K562 (cell line): ENCODE data around the gene LARP7. TPM values are rescaled to one million over a fixed set of nuclear protein-coding genes. Genes with fewer than 3 reads are reported as not detected.

Experiments
- CHD2 ChIP-seq: IDR thresholded peaks from 2 replicates; pipeline ENCODE4 v1.6.1; 2011; ENCODE audit warnings: low read depth, low read length
- FOXA1 ChIP-seq: fragments of 450-650 bp; IDR thresholded peaks from 2 replicates; pipeline ENCODE4 v1.6.1; 2016; ENCODE audit warnings: mild to moderate bottlenecking, borderline replicate concordance
- FOXM1 ChIP-seq, 2 experiments: fragments of 450-650 bp in 1 of 2; sonication (generic) in 1 of 2; formaldehyde crosslinking in 1 of 2; IDR thresholded peaks; 2 replicates each; pipeline versions ENCODE4 v1.6.1 to v1.9.0; 2017 to 2022; ENCODE audit warnings: low read depth in 2 of 2, mild to moderate bottlenecking in 2 of 2, missing genetic modification reagents in 1 of 2, moderate library complexity in 1 of 2
- KDM2B ChIP-seq: fragments of 250-450 bp; sonication (Bioruptor Pico); IDR thresholded peaks from 2 replicates; pipeline ENCODE4 v1.8.0; 2021; ENCODE audit warnings: mild to moderate bottlenecking, moderate library complexity
- NFRKB ChIP-seq: fragments of 450-650 bp; IDR thresholded peaks from 2 replicates; pipeline ENCODE4 v1.6.1; 2016; ENCODE audit warnings: low read depth
- NONO ChIP-seq, 2 experiments: fragments of 200-400 bp in 1 of 2; fragments of 450-650 bp in 1 of 2; formaldehyde crosslinking in 1 of 2; IDR thresholded peaks; 2 replicates each; pipeline ENCODE4 v1.6.1; 2017; ENCODE audit warnings: low read depth in 2 of 2, mild to moderate bottlenecking in 2 of 2, moderate library complexity in 2 of 2, low read length in 1 of 2
- TCF7L2 ChIP-seq: fragments of 150-350 bp; IDR thresholded peaks from 2 replicates; pipeline ENCODE4 v1.6.1; 2016; ENCODE audit warnings: low read depth, mild to moderate bottlenecking, low read length, moderate library complexity
- TOE1 ChIP-seq, 2 experiments: fragments of 450-650 bp in 1 of 2; sonication (generic) in 1 of 2; formaldehyde crosslinking in 1 of 2; IDR thresholded peaks; 2 replicates each; pipeline versions ENCODE4 v1.7.1 to v1.8.0; 2016 to 2022; ENCODE audit warnings: borderline replicate concordance in 2 of 2, mild to moderate bottlenecking in 2 of 2, antibody characterized with exemption in 1 of 2, inconsistent platforms in 1 of 2, low read depth in 1 of 2, missing genetic modification reagents in 1 of 2, moderate library complexity in 1 of 2
- ZBTB40 ChIP-seq, 2 experiments: fragments of 450-650 bp in 1 of 2; sonication (generic) in 1 of 2; formaldehyde crosslinking in 1 of 2; IDR thresholded peaks; 2 replicates each; pipeline versions ENCODE4 v1.7.1 to v1.9.0; 2016 to 2022; ENCODE audit warnings: inconsistent platforms in 1 of 2, mild to moderate bottlenecking in 1 of 2, missing genetic modification reagents in 1 of 2
- ZBTB9 ChIP-seq: fragments of 450-650 bp; formaldehyde crosslinking; IDR thresholded peaks from 2 replicates; pipeline ENCODE4 v1.4.0; 2020; ENCODE audit warnings: mild to moderate bottlenecking, moderate library complexity
- ZNF239 ChIP-seq: fragments of 250-450 bp; sonication (Bioruptor Pico); IDR thresholded peaks from 2 replicates; pipeline ENCODE4 v1.4.0; 2020; ENCODE audit warnings: mild to moderate bottlenecking
- ZNF589 ChIP-seq: fragments of 200-800 bp; sonication (Bioruptor generic); IDR thresholded peaks from 2 replicates; pipeline ENCODE4 v1.6.1; 2016; ENCODE audit warnings: low read depth, missing genetic modification characterization, missing compliant biosample characterization
- ZNF639 ChIP-seq, 2 experiments: fragments of 200-800 bp in 1 of 2; sonication (Bioruptor generic) in 1 of 2; sonication (generic) in 1 of 2; formaldehyde crosslinking in 1 of 2; IDR thresholded peaks in 1 of 2; conservative IDR thresholded peaks in 1 of 2; 2 replicates each; pipeline versions ENCODE4 v1.5.0 to v1.6.1; 2016 to 2020; ENCODE audit warnings: missing compliant biosample characterization in 1 of 2, missing genetic modification characterization in 1 of 2, missing genetic modification reagents in 1 of 2
- ZNF699 ChIP-seq: fragments of 250-450 bp; sonication (Bioruptor Pico); IDR thresholded peaks from 2 replicates; pipeline ENCODE4 v1.8.0; 2021; ENCODE audit warnings: mild to moderate bottlenecking, moderate library complexity; ENCODE audit not compliant: insufficient replicate concordance
- polyA plus RNA-seq, 8 experiments: library from polyadenylated mRNA; depleted of rRNA in 4 of 8; stranded (reverse) in 5 of 8; unstranded in 3 of 8; fragments of >200 nt; fragmentation: Nextera tagmentation in 2 of 8; fragmentation: Illumina TruSeq in 1 of 8; extraction: Ambion mirVana in 2 of 8; extraction: Trizol in 1 of 8; gene quantifications; 2 replicates each; pipeline versions ENCODE4 v1.2.1 to v1.2.3, GENCODE V29; 2011 to 2014; ENCODE audit warnings: inconsistent platforms in 1 of 8, missing spikeins in 1 of 8
- total RNA-seq, 7 experiments: library from RNA; depleted of rRNA in 6 of 7; stranded (reverse); fragments of >200 nt in 6 of 7; fragmentation: Illumina TruSeq in 2 of 7; extraction: Trizol in 2 of 7; gene quantifications; 2 replicates each; pipeline versions ENCODE4 v1.2.1 to v1.2.3, GENCODE V29; 2011 to 2021; ENCODE audit warnings: low replicate concordance in 1 of 7

Gene LARP7
- total and polyA plus RNA-seq, 9 of the 15 experiments (the other 6 are each of a cell fraction or from before 2014, with no cell fraction given): 30.1 to 76.9 (median 56.0) TPM

- TF ChIP-seq ZNF639 (CRISPR knock-in tag; conservative IDR thresholded peaks at IDR 0.05 in 1 of 2, IDR thresholded peaks at IDR 0.05 in 1 of 2) (no peak), TCF7L2 (no peak), ZNF589 (CRISPR knock-in tag) (no peak), FOXA1 (no peak), ZNF239 (no peak), NONO (IDR thresholded peaks at IDR 0.05; ENCODE audit: low read depth in 2 of 2, low read length in 1 of 2) (no peak), ZBTB9 (CRISPR knock-in tag) (no peak), KDM2B (CRISPR knock-in tag) (no peak), TOE1 (IDR thresholded peaks at IDR 0.05; ENCODE audit: borderline replicate concordance) (no peak), TOE1 (CRISPR knock-in tag; IDR thresholded peaks at IDR 0.05; ENCODE audit: borderline replicate concordance, low read depth) (no peak), NFRKB (no peak), ZBTB40 (IDR thresholded peaks at IDR 0.05) (no peak), ZBTB40 (CRISPR knock-in tag; IDR thresholded peaks at IDR 0.05) (no peak), ZNF699 (no peak), FOXM1 (IDR thresholded peaks at IDR 0.05; ENCODE audit: low read depth) (no peak), FOXM1 (CRISPR knock-in tag; IDR thresholded peaks at IDR 0.05; ENCODE audit: low read depth) (no peak), CHD2 (no peak)
- TF ChIP-seq, all 486 proteins: peak for 0
Measured at GRCh38 chr4:112649055-112649408, 12.1 kb downstream of the LARP7 start (continued).
